Activated CD8-positive, alpha-beta memory T cell treated with anti-CD3 and anti-CD28 coated beads for 1 hour (primary cell): ENCODE data around the gene CRADD.
"Not testable (repeated sequence)": the region's sequence is repeated elsewhere in the genome, so short reads cannot be mapped to it uniquely, and the experiment has no call there.

Source experiments
- DNase-seq, 2 donors: peaks; one replicate each; pipeline ENCODE4 v3.0.0-alpha.2; 2020; ENCODE audit warnings: low read depth in 1 of 2; ENCODE audit errors: extremely low read depth in 1 of 2

Gene CRADD

GRCh38 chr12:93705237-93705636 lies 28.1 kb downstream of the CRADD start:
- DNase-seq: no peak

- DNase-seq: no peak
These were observed 29.2 kb downstream of the CRADD start for GRCh38 chr12:93706387-93706786.

GRCh38 chr12:93706824-93707223 lies 29.6 kb downstream of the CRADD start:
- no peak for DNase-seq

- no peak for DNase-seq
These were observed 30.7 kb downstream of the CRADD start for GRCh38 chr12:93707836-93708235.

- DNase-seq: no peak
These were observed 31.8 kb downstream of the CRADD start for GRCh38 chr12:93708952-93709351.

- DNase-seq: no peak
These were observed 32.2 kb downstream of the CRADD start for GRCh38 chr12:93709386-93709785.

- no peak for DNase-seq
These were observed 33.4 kb downstream of the CRADD start for GRCh38 chr12:93710574-93710926.

GRCh38 chr12:93711502-93711901 lies 34.3 kb downstream of the CRADD start:
- not testable (repeated sequence) for DNase-seq

GRCh38 chr12:93712200-93712599 lies 35.0 kb downstream of the CRADD start:
- DNase-seq: no peak

GRCh38 chr12:93713060-93713459 lies 35.9 kb downstream of the CRADD start:
- no peak for DNase-seq

GRCh38 chr12:93713800-93714199 lies 36.6 kb downstream of the CRADD start:
- DNase-seq: no peak

GRCh38 chr12:93714382-93714781 lies 37.2 kb downstream of the CRADD start:
- DNase-seq: no peak

GRCh38 chr12:93719710-93720109 lies 42.5 kb downstream of the CRADD start:
- DNase-seq: no peak

GRCh38 chr12:93720559-93720958 lies 43.4 kb downstream of the CRADD start:
- no peak for DNase-seq

GRCh38 chr12:93722179-93722578 lies 45.0 kb downstream of the CRADD start:
- DNase-seq: no peak

GRCh38 chr12:93722835-93723567 lies 45.8 kb downstream of the CRADD start:
- no peak for DNase-seq

GRCh38 chr12:93723568-93723930 lies 46.4 kb downstream of the CRADD start:
- DNase-seq: no peak

- no peak for DNase-seq
These were observed 48.4 kb downstream of the CRADD start for GRCh38 chr12:93725531-93725930.

GRCh38 chr12:93727195-93727811 lies 50.1 kb downstream of the CRADD start:
- DNase-seq: no peak

- DNase-seq: no peak
These were observed 50.7 kb downstream of the CRADD start for GRCh38 chr12:93727911-93728310.

GRCh38 chr12:93729934-93730333 lies 52.8 kb downstream of the CRADD start:
- no peak for DNase-seq

- DNase-seq: no peak
These were observed 56.2 kb downstream of the CRADD start for GRCh38 chr12:93733358-93733757.

- no peak for DNase-seq
These were observed 56.8 kb downstream of the CRADD start for GRCh38 chr12:93733928-93734327.
